Thoracic aorta (tissue), 2 donors: Measurements from ENCODE around the gene SCGB1D1. TPM values are rescaled to one million over a fixed set of nuclear protein-coding genes. Genes with fewer than 3 reads are reported as not detected.
"Not testable (repeated sequence)": the region's sequence is repeated elsewhere in the genome, so short reads cannot be mapped to it uniquely, and the experiment has no call there.

Experiments used
- ATAC-seq: fragments of 150-250 bp; one replicate; pipeline ENCODE4 v1.8.0; 2017; ENCODE audit warnings: low read depth; ENCODE audit not compliant: insufficient number of reproducible peaks, low FRiP score
- DNase-seq: peaks from one replicate; pipeline ENCODE4 v3.0.0-alpha.2; 2020; ENCODE audit warnings: low spot score
- H3K27ac ChIP-seq, 2 donors: fragments of 200-600 bp; sonication (generic); 1 replicate in 1 of 2; 2 replicates in 1 of 2; pipeline ENCODE4 v1.5.1; 2016; ENCODE audit warnings: mild to moderate bottlenecking in 2 of 2, moderate library complexity in 2 of 2
- H3K27me3 ChIP-seq: fragments of 200-600 bp; sonication (generic); replicated peaks from 2 replicates; pipeline ENCODE4 v1.6.0; 2016; ENCODE audit warnings: mild to moderate bottlenecking; ENCODE audit not compliant: insufficient read depth
- H3K36me3 ChIP-seq: fragments of 200-600 bp; sonication (generic); one replicate; pipeline ENCODE4 v1.5.1; 2016
- H3K4me1 ChIP-seq, 2 donors: fragments of 200-600 bp; sonication (generic); 1 replicate in 1 of 2; 2 replicates in 1 of 2; pipeline versions ENCODE4 v1.5.1 to v1.6.0; 2016; ENCODE audit warnings: low read depth in 2 of 2, mild to moderate bottlenecking in 1 of 2; ENCODE audit not compliant: control insufficient read depth in 1 of 2
- H3K4me3 ChIP-seq: fragments of 200-600 bp; sonication (generic); 2 replicates; pipeline ENCODE4 v1.5.1; 2016; ENCODE audit warnings: mild to moderate bottlenecking
- H3K9me3 ChIP-seq: fragments of 200-600 bp; sonication (generic); 2 replicates; pipeline ENCODE4 v1.5.1; 2016
- total RNA-seq, 2 donors: library from RNA; depleted of rRNA; stranded (reverse); fragments of >200 nt; gene quantifications; one replicate each; pipeline versions ENCODE4 v1.1.0 to v1.2.3, GENCODE V29; 2016
- TF ChIP-seq, protein P1 (sequence below): fragments of 200-600 bp; sonication (generic); IDR thresholded peaks from one replicate; pipeline ENCODE4 v1.5.1; 2019; ENCODE audit warnings: antibody characterized with exemption

Gene SCGB1D1
- total RNA-seq, 2 donors from 2014 or later = not detected

- H3K4me3 ChIP-seq = no peak overlapping the region
- no peak overlapping the region for H3K27ac ChIP-seq
- no peak for DNase-seq
These were observed 10.0 kb upstream of the SCGB1D1 start for GRCh38 chr11:62179995-62180394.

GRCh38 chr11:62181097-62181496 is 8.9 kb upstream of the SCGB1D1 start:
- no peaks in the 10 kb centered on the region for H3K4me1 ChIP-seq
- ATAC-seq = no peak
- TF ChIP-seq, protein P1, sequence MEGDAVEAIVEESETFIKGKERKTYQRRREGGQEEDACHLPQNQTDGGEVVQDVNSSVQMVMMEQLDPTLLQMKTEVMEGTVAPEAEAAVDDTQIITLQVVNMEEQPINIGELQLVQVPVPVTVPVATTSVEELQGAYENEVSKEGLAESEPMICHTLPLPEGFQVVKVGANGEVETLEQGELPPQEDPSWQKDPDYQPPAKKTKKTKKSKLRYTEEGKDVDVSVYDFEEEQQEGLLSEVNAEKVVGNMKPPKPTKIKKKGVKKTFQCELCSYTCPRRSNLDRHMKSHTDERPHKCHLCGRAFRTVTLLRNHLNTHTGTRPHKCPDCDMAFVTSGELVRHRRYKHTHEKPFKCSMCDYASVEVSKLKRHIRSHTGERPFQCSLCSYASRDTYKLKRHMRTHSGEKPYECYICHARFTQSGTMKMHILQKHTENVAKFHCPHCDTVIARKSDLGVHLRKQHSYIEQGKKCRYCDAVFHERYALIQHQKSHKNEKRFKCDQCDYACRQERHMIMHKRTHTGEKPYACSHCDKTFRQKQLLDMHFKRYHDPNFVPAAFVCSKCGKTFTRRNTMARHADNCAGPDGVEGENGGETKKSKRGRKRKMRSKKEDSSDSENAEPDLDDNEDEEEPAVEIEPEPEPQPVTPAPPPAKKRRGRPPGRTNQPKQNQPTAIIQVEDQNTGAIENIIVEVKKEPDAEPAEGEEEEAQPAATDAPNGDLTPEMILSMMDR = no peak
- no peak overlapping the region for H3K27ac ChIP-seq
- no peaks in the 10 kb centered on the region for H3K36me3 ChIP-seq
- no peaks in the 10 kb centered on the region for H3K27me3 ChIP-seq
- no peak for DNase-seq
- H3K9me3 ChIP-seq = no peaks in the 10 kb centered on the region
- H3K4me3 ChIP-seq = no peak overlapping the region

More at GRCh38 chr11:62179995-62180394, 10.0 kb upstream of the SCGB1D1 start:
- Histone ChIP-seq H3K27me3 (no peaks in the 10 kb centered on the region), H3K9me3 (no peaks in the 10 kb centered on the region), H3K4me1 (no peaks in the 10 kb centered on the region), H3K36me3 (no peaks in the 10 kb centered on the region)
- TF ChIP-seq, protein P1 = no peak
- ATAC-seq = no peak

- no peak for ATAC-seq
- Histone ChIP-seq H3K36me3 (no peaks in the 10 kb centered on the region), H3K27ac (no peak overlapping the region), H3K4me3 (no peak overlapping the region), H3K4me1 (no peaks in the 10 kb centered on the region), H3K27me3 (no peaks in the 10 kb centered on the region), H3K9me3 (no peaks in the 10 kb centered on the region)
- TF ChIP-seq, protein P1 = no peak
- DNase-seq = no peak
These were observed 7.7 kb upstream of the SCGB1D1 start for GRCh38 chr11:62182147-62182891.

- DNase-seq (no peak), ATAC-seq (no peak)
- H3K27ac ChIP-seq = no peak overlapping the region
- H3K9me3 ChIP-seq = no peaks in the 10 kb centered on the region
- no peaks in the 10 kb centered on the region for H3K36me3 ChIP-seq
- no peaks in the 10 kb centered on the region for H3K27me3 ChIP-seq
- no peak overlapping the region for H3K4me3 ChIP-seq
- no peaks in the 10 kb centered on the region for H3K4me1 ChIP-seq
- TF ChIP-seq, protein P1 = no peak
These were observed 3.8 kb upstream of the SCGB1D1 start for GRCh38 chr11:62186195-62186594.

DNA sequence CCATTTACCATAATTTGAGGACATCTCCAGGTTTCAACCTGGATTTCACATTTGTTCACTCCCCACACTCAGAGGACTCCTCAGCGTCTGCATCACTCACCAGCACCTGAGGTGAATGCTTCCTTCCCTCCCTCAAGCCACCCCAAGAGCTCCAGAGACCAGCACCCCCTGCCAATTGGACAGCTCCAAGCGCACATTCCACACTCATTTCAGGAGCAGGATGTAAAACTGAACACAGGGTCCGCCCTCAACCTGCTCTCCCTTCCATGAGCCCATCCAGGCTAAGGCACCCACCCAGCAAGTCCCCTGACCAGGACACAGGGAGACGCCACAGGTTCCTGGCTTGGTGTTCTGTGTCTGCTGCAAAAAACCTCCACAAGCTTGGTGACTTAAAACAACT is 3.9 kb downstream of the SCGB1D1 start:
- Histone ChIP-seq H3K4me1 (no peaks in the 10 kb centered on the region), H3K4me3 (no peak overlapping the region), H3K36me3 (no peaks in the 10 kb centered on the region), H3K9me3 (no peaks in the 10 kb centered on the region), H3K27me3 (no peaks in the 10 kb centered on the region), H3K27ac (no peak overlapping the region)
- ATAC-seq = no peak
- DNase-seq = no peak
- TF ChIP-seq, protein P1 = no peak

DNA sequence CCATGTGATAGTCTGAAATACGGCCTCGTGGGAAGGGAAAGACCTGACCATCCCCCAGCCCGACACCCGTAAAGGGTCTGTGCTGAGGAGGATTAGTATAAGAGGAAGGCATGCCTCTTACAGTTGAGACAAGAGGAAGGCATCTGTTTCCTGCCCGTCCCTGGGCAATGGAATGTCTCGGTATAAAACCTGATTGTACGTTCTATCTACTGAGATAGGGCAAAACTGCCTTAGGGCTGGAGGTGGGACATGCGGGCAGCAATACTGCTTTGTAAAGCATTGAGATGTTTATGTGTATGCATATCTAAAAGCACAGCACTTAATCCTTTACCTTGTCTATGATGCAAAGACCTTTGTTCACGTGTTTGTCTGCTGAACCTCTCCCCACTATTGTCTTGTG is 5.0 kb downstream of the SCGB1D1 start:
- not testable (repeated sequence) for ATAC-seq, H3K27ac ChIP-seq, DNase-seq, H3K27me3 ChIP-seq, H3K9me3 ChIP-seq, H3K36me3 ChIP-seq, H3K4me3 ChIP-seq, H3K4me1 ChIP-seq
